Fibroblast of mammary gland (primary cell): ENCODE data around the gene COIL.

Experiments used
- DNase-seq: peaks from one replicate; pipeline ENCODE4 v3.0.0-alpha.2; 2010; ENCODE audit warnings: low read depth
- H3K4me3 ChIP-seq: 2 replicates; pipeline ENCODE4 v1.5.1; 2011; ENCODE audit warnings: low read depth, mild to moderate bottlenecking, low read length, moderate library complexity; ENCODE audit not compliant: control insufficient read depth
- CTCF ChIP-seq: conservative IDR thresholded peaks from 2 replicates; pipeline ENCODE4 v1.5.1; 2011; ENCODE audit warnings: low read depth, low read length, inconsistent platforms; ENCODE audit not compliant: control insufficient read depth, insufficient read depth

Gene COIL

GRCh38 chr17:57004944-57005579, 44.2 kb upstream of the COIL start:
- no peak for DNase-seq
- no peak for TF ChIP-seq CTCF
- H3K4me3 ChIP-seq, result no peak overlapping the region

GRCh38 chr17:57002904-57003303, 42.1 kb upstream of the COIL start:
- no peak for TF ChIP-seq CTCF
- H3K4me3 ChIP-seq, result no peak overlapping the region
- DNase-seq, result no peak

- TF ChIP-seq CTCF, result no peak
- no peak overlapping the region for H3K4me3 ChIP-seq
- DNase-seq, result no peak
Measured at GRCh38 chr17:57001541-57001940, 40.7 kb upstream of the COIL start.

GRCh38 chr17:56997313-56997712, 36.5 kb upstream of the COIL start:
- no peak overlapping the region for H3K4me3 ChIP-seq
- TF ChIP-seq CTCF, result no peak
- no peak for DNase-seq

- no peak for TF ChIP-seq CTCF
- no peak for DNase-seq
- no peak overlapping the region for H3K4me3 ChIP-seq
Measured at GRCh38 chr17:56995766-56996165, 34.9 kb upstream of the COIL start.

GRCh38 chr17:56994009-56994792, 33.4 kb upstream of the COIL start:
- DNase-seq, result peak; percentile 71
- no peak overlapping the region for H3K4me3 ChIP-seq
- no peak for TF ChIP-seq CTCF

- TF ChIP-seq CTCF, result no peak
- H3K4me3 ChIP-seq, result no peak overlapping the region
Measured at GRCh38 chr17:56992364-56992763, 31.5 kb upstream of the COIL start.

More at GRCh38 chr17:56992364-56992763, 31.5 kb upstream of the COIL start:
- DNase-seq, result no peak
